B cell (primary cell): ENCODE measurements around the gene SNAPC4.

Source experiments
- CTCF ChIP-seq: fragments of 200-600 bp; IDR thresholded peaks from one replicate; pipeline ENCODE4 v1.8.0; 2022; ENCODE audit warnings: antibody characterized with exemption, mild to moderate bottlenecking
- EZH2 ChIP-seq: IDR thresholded peaks from 2 replicates; pipeline ENCODE4 v1.6.1; 2012; ENCODE audit warnings: borderline replicate concordance, low read depth, mild to moderate bottlenecking, moderate library complexity, low read length; ENCODE audit not compliant: insufficient read depth, poor library complexity, severe bottlenecking

- no peak for TF ChIP-seq CTCF
- TF ChIP-seq EZH2, result no peak
Observed at GRCh38 chr9:136424750-136425362, 24.9 kb upstream of the SNAPC4 start.
